Activated CD8-positive, alpha-beta memory T cell treated with anti-CD3 and anti-CD28 coated beads, Interleukin-2, amount 50 U/mL, for 4 hours (primary cell): ENCODE measurements around the gene RAI14.

Experiments used
- DNase-seq: peaks from one replicate; pipeline ENCODE4 v3.0.0-alpha.2; 2020

RAI14 gene

GRCh38 chr5:34656001-34656699, at the start of gene RAI14:
Gene RAI14 (plus strand): TSS chr5:34656328. CDS start chr5:34686920, 30,592 bp downstream.
- DNase-seq, result peak; percentile 15

DNA sequence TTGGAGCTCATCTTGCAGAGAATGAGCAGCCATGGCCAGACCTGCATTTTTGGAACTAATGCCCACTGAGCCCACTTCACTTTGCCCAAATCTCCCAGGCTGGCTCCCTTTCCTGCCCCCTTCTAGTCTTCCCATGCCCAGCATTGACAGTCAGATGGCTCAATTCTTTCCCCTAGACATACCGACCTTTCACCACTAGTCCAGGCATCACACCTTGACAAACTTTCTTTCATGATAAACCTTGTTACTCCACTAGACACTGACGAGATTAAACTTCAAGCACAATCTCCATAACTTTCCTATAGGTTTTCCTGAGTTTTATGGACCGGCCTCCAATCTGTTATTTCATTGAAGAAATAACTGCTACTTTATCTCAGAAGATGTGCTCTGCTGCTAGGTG, 47.8 kb upstream of the RAI14 start:
- DNase-seq, result no peak

DNA sequence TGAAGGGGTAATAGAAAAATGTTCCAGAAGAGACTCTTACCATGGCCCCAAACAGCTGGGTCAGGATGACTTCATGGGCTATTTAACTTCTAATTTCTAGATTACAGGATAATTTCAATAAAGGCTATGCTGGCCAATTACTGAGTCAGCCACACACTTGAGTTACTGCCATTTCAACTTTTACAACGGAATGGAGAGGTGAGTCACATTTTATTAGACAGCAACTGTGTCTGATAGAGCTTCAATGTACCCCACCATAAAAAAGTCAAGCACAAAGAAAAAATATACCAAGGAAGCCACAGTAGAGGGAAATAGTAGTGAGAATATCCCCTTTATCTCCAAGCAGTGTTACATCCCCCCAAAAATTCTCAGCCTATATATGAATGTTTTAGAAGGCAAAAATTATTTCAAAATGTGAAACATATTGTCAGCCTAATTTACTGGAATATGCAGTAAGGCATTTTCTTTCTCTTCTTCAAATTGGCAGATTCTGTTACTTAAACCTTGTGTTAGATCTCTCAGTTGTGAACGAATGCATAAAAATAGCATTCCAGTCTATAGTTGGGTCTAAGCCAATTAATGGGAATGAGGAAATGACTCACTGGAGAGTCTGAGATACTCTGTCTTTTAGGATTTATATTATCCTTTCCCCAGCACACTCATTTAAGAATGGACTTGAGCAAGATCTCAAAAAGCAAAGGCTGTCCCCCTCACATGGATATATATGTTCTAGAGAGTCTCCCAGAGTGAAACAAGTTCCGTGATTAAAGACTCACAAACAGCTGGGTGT, 47.1 kb upstream of the RAI14 start:
- no peak for DNase-seq

GRCh38 chr5:34609951-34610441, 46.1 kb upstream of the RAI14 start:
- no peak for DNase-seq

GRCh38 chr5:34610546-34610945, 45.6 kb upstream of the RAI14 start:
- no peak for DNase-seq

- no peak for DNase-seq
Observed at GRCh38 chr5:34611464-34612415, 44.4 kb upstream of the RAI14 start.

GRCh38 chr5:34616651-34617050, 39.5 kb upstream of the RAI14 start:
- DNase-seq, result no peak

- DNase-seq, result no peak
Observed at GRCh38 chr5:34618371-34619065, 37.6 kb upstream of the RAI14 start.

DNA sequence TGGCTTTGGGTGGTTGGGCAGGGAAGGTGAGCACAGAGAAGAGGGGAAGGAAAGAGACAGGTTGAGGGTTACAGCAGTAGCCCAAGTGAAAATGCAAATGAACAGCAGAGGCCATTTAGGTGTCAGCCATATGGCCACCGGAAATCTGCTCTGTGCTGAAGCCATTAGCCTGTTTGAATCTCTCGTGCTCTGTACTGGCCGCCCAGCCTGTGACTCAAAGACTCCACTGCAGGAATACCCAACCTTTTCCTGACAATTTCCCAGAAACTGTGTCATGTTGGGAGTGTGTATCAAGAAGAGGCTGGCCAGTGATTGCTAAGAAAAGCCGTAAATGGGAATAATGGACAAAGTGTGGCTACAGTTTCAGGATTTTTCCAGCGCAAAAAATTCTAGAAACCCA, 35.9 kb upstream of the RAI14 start:
- no peak for DNase-seq

DNA sequence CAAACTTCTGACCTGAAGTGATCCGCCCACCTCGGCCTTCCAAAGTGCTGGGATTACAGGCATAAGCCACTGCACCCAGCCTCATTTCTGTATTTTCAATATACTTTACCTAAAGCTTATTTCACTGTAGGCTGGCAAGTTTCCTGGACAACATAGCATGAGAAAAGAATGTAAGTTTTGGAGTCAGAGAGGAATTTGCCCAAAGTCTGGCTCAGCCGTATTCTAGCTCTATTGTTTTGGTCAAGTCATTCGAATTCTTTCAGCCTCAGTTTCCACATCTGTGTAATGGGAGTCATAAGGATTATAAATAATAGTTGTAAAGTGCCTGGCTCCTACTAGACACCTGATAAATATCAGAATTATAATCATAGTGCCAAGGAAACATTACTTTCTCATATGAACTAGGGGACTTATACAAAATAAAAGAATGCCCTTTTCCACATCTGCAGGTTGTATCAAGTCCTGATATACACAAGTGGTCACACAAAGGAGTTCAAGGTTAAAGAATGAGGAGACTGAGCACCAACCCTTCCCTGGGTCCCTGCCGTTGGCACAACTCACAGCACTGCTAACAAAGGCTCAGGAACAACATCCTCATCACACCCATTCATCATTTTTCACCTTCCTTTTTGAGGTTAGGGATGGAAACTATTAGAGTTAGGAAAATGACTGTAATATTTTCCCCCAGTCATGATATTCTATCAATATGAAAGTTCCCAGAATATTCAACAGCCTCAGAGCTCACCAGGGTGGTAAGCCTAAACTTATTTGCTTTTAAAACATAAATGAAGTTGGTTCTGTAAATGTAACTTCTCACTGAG, 34.6 kb upstream of the RAI14 start:
- no peak for DNase-seq

- no peak for DNase-seq
Observed at GRCh38 chr5:34622098-34622400, 34.1 kb upstream of the RAI14 start.

DNA sequence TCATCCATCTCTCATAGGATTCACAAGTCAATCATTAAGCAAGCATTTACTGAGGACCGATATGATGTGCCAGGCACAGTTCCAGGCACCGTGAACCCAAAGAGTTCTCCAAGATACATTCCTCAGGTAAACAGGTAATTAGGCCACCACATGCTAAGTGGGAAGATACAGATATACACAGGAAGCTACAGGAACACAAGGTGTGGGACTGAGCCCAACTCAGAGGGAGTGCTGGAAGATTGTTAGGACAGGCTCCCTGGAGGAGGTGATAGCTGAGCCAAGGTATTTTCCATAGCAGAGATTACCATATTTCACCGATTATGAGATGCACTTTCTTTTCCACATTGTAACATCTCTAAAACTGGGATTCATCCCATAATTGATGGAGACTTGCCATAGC, 31.4 kb upstream of the RAI14 start:
- DNase-seq, result no peak

- DNase-seq, result no peak
Observed at GRCh38 chr5:34625246-34625645, 30.9 kb upstream of the RAI14 start.

GRCh38 chr5:34626036-34626435, 30.1 kb upstream of the RAI14 start:
- no peak for DNase-seq

DNA sequence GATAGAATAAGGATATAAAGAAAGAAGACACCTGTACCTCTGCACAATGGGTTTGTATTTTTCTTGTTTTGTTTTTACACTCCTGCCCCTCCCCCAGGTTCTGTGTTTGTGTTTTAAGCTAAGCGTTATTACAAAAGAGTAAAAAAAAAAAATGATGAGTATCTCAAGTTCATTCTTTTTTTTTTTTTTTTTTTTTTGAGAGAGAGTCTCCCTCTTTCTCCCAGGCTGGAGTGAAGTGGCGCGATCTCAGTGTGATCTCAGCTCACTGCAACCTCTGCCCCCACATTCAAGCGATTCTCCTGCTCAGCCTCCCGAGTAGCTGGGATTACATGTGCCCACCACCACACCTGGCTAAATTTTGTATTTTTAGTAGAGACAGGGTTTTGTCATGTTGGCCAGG, 29.4 kb upstream of the RAI14 start:
- no peak for DNase-seq

DNA sequence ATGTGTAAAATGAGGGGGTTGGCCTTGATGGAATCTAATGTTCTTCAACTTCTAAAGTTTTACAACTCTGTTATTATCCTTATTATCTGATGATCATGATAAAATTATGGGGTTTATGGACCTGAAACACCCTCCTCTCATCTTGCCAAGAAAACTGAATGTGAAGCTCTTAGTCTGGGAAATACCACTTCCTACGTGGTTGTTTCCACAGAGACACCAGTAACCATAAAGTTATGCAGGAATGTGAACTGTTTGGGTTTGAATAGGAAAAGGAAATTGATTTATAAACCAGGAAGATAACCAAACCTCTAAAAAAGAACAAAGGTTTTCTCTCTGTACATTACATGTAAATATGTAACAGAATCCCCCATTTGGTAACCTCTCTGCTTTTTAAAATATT, 28.3 kb upstream of the RAI14 start:
- DNase-seq, result no peak

DNA sequence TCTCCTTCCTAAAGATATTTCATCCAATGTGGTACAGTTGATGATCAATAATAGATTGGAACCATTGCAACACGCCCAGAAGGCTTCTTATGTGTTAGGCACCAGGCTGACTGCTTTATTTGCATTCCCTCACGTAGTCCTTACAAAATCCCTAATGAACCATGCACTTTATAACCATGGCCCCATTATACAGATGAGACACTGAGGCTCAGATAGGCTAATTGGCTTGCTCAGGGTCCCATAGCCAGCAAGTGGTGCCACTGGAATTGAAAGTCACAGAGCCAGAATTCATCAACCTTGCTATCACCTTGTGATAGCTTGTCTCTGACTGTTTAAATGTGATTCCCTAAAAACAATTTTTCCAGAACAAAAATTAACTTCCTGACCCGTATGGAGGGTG, 27.8 kb upstream of the RAI14 start:
- DNase-seq, result no peak

- no peak for DNase-seq
Observed at GRCh38 chr5:34630596-34630995, 25.5 kb upstream of the RAI14 start.

- no peak for DNase-seq
Observed at GRCh38 chr5:34632807-34633422, 23.2 kb upstream of the RAI14 start.

- DNase-seq, result no peak
Observed at GRCh38 chr5:34639852-34640626, 16.1 kb upstream of the RAI14 start.
